ENCODE measurements around the gene NDFIP2. TPM values are rescaled to one million over a fixed set of nuclear protein-coding genes. Genes with fewer than 3 reads are reported as not detected.

Gene NDFIP2, protein sequence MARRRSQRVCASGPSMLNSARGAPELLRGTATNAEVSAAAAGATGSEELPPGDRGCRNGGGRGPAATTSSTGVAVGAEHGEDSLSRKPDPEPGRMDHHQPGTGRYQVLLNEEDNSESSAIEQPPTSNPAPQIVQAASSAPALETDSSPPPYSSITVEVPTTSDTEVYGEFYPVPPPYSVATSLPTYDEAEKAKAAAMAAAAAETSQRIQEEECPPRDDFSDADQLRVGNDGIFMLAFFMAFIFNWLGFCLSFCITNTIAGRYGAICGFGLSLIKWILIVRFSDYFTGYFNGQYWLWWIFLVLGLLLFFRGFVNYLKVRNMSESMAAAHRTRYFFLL
- total RNA-seq = 53.8 and 57.4 TPM in 2 replicates
- long read RNA-seq, full-length matches to known transcripts = 347 of 403 reads
- long read RNA-seq, partial matches to known transcripts = 7 of 403 reads
- long read RNA-seq, other reads (novel, unspliced or antisense) = 49 of 403 reads

GRCh38 chr13:79480954-79481684 is at the start of gene NDFIP2:
NDFIP2 (plus strand) TSS chr13:79481155; CDS start chr13:79481204, 49 bp downstream.
- Mint-ChIP-seq H3K4me3 (ENCODE audit: low read depth) (peak within 1 kb of the TSS; percentile 90), H3K27me3 (peaks cover 15% of the 10 kb centered on the region), H3K27ac (peak within 1 kb of the TSS; percentile 97), H3K36me3 (ENCODE audit: insufficient read depth) (no peaks in the 10 kb centered on the region), H3K9me3 (ENCODE audit: low read depth) (no peaks in the 10 kb centered on the region), H3K4me1 (ENCODE audit: low read depth) (peaks cover 32% of the 10 kb centered on the region)
- DNase-seq (ENCODE audit: low spot score, unreplicated experiment) = peak; percentile 85
- TF ChIP-seq, protein P1, sequence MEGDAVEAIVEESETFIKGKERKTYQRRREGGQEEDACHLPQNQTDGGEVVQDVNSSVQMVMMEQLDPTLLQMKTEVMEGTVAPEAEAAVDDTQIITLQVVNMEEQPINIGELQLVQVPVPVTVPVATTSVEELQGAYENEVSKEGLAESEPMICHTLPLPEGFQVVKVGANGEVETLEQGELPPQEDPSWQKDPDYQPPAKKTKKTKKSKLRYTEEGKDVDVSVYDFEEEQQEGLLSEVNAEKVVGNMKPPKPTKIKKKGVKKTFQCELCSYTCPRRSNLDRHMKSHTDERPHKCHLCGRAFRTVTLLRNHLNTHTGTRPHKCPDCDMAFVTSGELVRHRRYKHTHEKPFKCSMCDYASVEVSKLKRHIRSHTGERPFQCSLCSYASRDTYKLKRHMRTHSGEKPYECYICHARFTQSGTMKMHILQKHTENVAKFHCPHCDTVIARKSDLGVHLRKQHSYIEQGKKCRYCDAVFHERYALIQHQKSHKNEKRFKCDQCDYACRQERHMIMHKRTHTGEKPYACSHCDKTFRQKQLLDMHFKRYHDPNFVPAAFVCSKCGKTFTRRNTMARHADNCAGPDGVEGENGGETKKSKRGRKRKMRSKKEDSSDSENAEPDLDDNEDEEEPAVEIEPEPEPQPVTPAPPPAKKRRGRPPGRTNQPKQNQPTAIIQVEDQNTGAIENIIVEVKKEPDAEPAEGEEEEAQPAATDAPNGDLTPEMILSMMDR (IDR thresholded peaks at IDR 0.05; ENCODE audit: unreplicated experiment) = no peak

GRCh38 chr13:79432086-79432485 is 48.9 kb upstream of the NDFIP2 start:
- Mint-ChIP-seq H3K36me3 (ENCODE audit: insufficient read depth) (no peaks in the 10 kb centered on the region), H3K9me3 (ENCODE audit: low read depth) (peaks cover 3% of the 10 kb centered on the region), H3K27me3 (no peaks in the 10 kb centered on the region), H3K4me3 (ENCODE audit: low read depth) (no peak overlapping the region), H3K4me1 (ENCODE audit: low read depth) (peaks cover 6% of the 10 kb centered on the region), H3K27ac (no peak overlapping the region)
- TF ChIP-seq, protein P1 (IDR thresholded peaks at IDR 0.05; ENCODE audit: unreplicated experiment) = no peak
- DNase-seq (ENCODE audit: low spot score, unreplicated experiment) = no peak

DNA sequence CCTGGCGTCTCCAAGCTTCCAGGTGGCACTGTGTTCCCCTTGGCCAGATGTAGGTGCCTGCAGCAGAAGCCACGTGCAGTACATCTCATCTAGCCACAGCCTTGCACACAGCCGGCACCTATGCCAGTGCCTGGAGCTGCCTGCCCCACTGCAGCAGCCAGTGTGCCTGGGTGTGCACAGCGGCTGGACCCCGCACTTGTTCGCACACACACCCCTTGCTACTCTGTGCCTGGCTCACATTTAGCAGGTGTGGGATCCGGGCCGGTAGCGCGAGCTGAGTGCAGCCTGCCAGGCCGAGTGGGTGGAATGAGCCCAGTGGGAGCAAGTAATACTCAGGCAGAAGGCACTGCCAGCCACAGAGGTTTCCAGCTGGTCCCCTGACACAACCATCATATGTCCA is 48.0 kb upstream of the NDFIP2 start:
- H3K27ac Mint-ChIP-seq = no peak overlapping the region
- H3K4me3 Mint-ChIP-seq (ENCODE audit: low read depth) = no peak overlapping the region
- H3K36me3 Mint-ChIP-seq (ENCODE audit: insufficient read depth) = no peaks in the 10 kb centered on the region
- H3K4me1 Mint-ChIP-seq (ENCODE audit: low read depth) = peaks cover 6% of the 10 kb centered on the region
- no peaks in the 10 kb centered on the region for H3K27me3 Mint-ChIP-seq
- peaks cover 3% of the 10 kb centered on the region for H3K9me3 Mint-ChIP-seq (ENCODE audit: low read depth)
- no peak for DNase-seq (ENCODE audit: low spot score, unreplicated experiment)
- TF ChIP-seq, protein P1 (IDR thresholded peaks at IDR 0.05; ENCODE audit: unreplicated experiment) = no peak

DNA sequence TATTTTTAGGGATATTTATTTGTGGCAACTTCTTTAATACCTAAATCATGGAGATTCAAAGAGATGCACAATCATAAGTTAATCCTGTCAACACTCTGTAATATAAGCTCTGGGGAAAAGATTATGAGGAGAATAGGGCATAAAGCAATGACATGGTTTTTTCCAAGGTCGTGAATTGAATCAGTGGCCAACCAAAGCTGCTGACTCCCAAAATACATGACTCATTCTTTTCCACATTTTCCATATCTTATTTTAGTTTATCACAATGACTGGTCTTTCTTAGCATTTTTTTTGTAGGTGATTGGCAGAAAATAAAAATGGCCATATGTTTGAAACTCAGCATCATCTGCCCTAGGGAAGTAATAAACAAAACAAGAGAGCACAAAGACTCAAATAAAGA is 46.4 kb upstream of the NDFIP2 start:
- peaks cover 6% of the 10 kb centered on the region for H3K4me1 Mint-ChIP-seq (ENCODE audit: low read depth)
- H3K4me3 Mint-ChIP-seq (ENCODE audit: low read depth) = no peak overlapping the region
- H3K27me3 Mint-ChIP-seq = no peaks in the 10 kb centered on the region
- H3K9me3 Mint-ChIP-seq (ENCODE audit: low read depth) = peaks cover 3% of the 10 kb centered on the region
- no peaks in the 10 kb centered on the region for H3K36me3 Mint-ChIP-seq (ENCODE audit: insufficient read depth)
- no peak for DNase-seq (ENCODE audit: low spot score, unreplicated experiment)
- no peak overlapping the region for H3K27ac Mint-ChIP-seq
- TF ChIP-seq, protein P1 (IDR thresholded peaks at IDR 0.05; ENCODE audit: unreplicated experiment) = no peak

- no peaks in the 10 kb centered on the region for H3K27me3 Mint-ChIP-seq
- no peak overlapping the region for H3K4me3 Mint-ChIP-seq (ENCODE audit: low read depth)
- TF ChIP-seq, protein P1 (IDR thresholded peaks at IDR 0.05; ENCODE audit: unreplicated experiment) = no peak
- peaks cover 6% of the 10 kb centered on the region for H3K4me1 Mint-ChIP-seq (ENCODE audit: low read depth)
- no peak for DNase-seq (ENCODE audit: low spot score, unreplicated experiment)
- H3K9me3 Mint-ChIP-seq (ENCODE audit: low read depth) = peaks cover 2% of the 10 kb centered on the region
- no peak overlapping the region for H3K27ac Mint-ChIP-seq
- H3K36me3 Mint-ChIP-seq (ENCODE audit: insufficient read depth) = no peaks in the 10 kb centered on the region
Measured at GRCh38 chr13:79435561-79435990, 45.4 kb upstream of the NDFIP2 start.

Data from progenitor cell of endocrine pancreas (in vitro differentiated cells).